Parathyroid adenoma (tissue), 2 donors: ENCODE measurements around the gene POLD1.

ENCODE experiments used
- H2AFZ ChIP-seq: fragments of 300-600 bp; sonication (generic); one replicate; pipeline ENCODE4 v1.7.0; 2017; ENCODE audit warnings: antibody characterized with exemption, mild to moderate bottlenecking
- H3K27ac ChIP-seq: fragments of 300-600 bp; sonication (generic); one replicate; pipeline ENCODE4 v1.7.0; 2017
- H3K27me3 ChIP-seq: fragments of 300-600 bp; sonication (generic); one replicate; pipeline ENCODE4 v1.7.0; 2017; ENCODE audit warnings: low read length; ENCODE audit not compliant: control insufficient read depth, insufficient read depth
- H3K36me3 ChIP-seq: fragments of 300-600 bp; sonication (generic); one replicate; pipeline ENCODE4 v1.7.0; 2017; ENCODE audit warnings: low read length; ENCODE audit not compliant: control insufficient read depth, insufficient read depth
- H3K4me1 ChIP-seq: fragments of 300-600 bp; sonication (generic); one replicate; pipeline ENCODE4 v1.7.0; 2017; ENCODE audit warnings: control low read depth
- H3K4me2 ChIP-seq: fragments of 300-600 bp; sonication (generic); one replicate; pipeline ENCODE4 v1.7.0; 2017; ENCODE audit warnings: low read length
- H3K4me3 ChIP-seq: fragments of 300-600 bp; sonication (generic); one replicate; pipeline ENCODE4 v1.7.0; 2017; ENCODE audit warnings: low read depth, low read length
- H3K79me2 ChIP-seq: fragments of 300-600 bp; sonication (generic); one replicate; pipeline ENCODE4 v1.7.0; 2017; ENCODE audit warnings: control low read depth
- H3K9ac ChIP-seq: fragments of 300-600 bp; sonication (generic); one replicate; pipeline ENCODE4 v1.7.0; 2017; ENCODE audit warnings: mild to moderate bottlenecking
- H3K9me3 ChIP-seq: fragments of 300-600 bp; sonication (generic); one replicate; pipeline ENCODE4 v1.7.0; 2017; ENCODE audit warnings: low read length; ENCODE audit not compliant: control insufficient read depth
- CTCF ChIP-seq: fragments of 300-600 bp; sonication (generic); IDR thresholded peaks from one replicate; pipeline ENCODE4 v1.7.0; 2017; ENCODE audit warnings: antibody characterized with exemption, mild to moderate bottlenecking
- donor health status: primary hyperparathyroidism.

The POLD1 gene

GRCh38 chr19:50459638-50460037, 75.5 kb downstream of the POLD1 start:
- TF ChIP-seq CTCF = no peak
- Histone ChIP-seq H3K9ac (no peak overlapping the region), H3K27me3 (no peaks in the 10 kb centered on the region)

GRCh38 chr19:50460161-50460765, 76.1 kb downstream of the POLD1 start:
- H3K9ac ChIP-seq = no peak overlapping the region
- no peak overlapping the region for H3K27ac ChIP-seq
- no peaks in the 10 kb centered on the region for H3K27me3 ChIP-seq
- no peaks in the 10 kb centered on the region for H3K4me1 ChIP-seq
- H3K4me3 ChIP-seq = no peak overlapping the region
- H3K36me3 ChIP-seq = no peaks in the 10 kb centered on the region
- H3K4me2 ChIP-seq = no peak overlapping the region
- H3K9me3 ChIP-seq = no peaks in the 10 kb centered on the region
- H3K79me2 ChIP-seq = no peaks in the 10 kb centered on the region
- no peak for TF ChIP-seq CTCF
- H2AFZ ChIP-seq = no peak overlapping the region

More at GRCh38 chr19:50459638-50460037, 75.5 kb downstream of the POLD1 start:
- H3K79me2 ChIP-seq = no peaks in the 10 kb centered on the region
- no peak overlapping the region for H2AFZ ChIP-seq
- no peak overlapping the region for H3K4me3 ChIP-seq
- no peak overlapping the region for H3K4me2 ChIP-seq
- no peaks in the 10 kb centered on the region for H3K9me3 ChIP-seq
- H3K27ac ChIP-seq = no peak overlapping the region
- no peaks in the 10 kb centered on the region for H3K36me3 ChIP-seq
- no peaks in the 10 kb centered on the region for H3K4me1 ChIP-seq

- Histone ChIP-seq H3K36me3 (no peaks in the 10 kb centered on the region), H3K4me3 (no peak overlapping the region), H3K27ac (no peak overlapping the region), H3K4me2 (no peak overlapping the region), H3K9me3 (no peaks in the 10 kb centered on the region), H3K79me2 (no peaks in the 10 kb centered on the region), H2AFZ (peak overlapping the region; percentile 59), H3K4me1 (no peaks in the 10 kb centered on the region), H3K9ac (no peak overlapping the region), H3K27me3 (no peaks in the 10 kb centered on the region)
- peak; percentile 90 for TF ChIP-seq CTCF
These were observed 77.1 kb downstream of the POLD1 start for GRCh38 chr19:50461066-50461875.

GRCh38 chr19:50462970-50463369, 78.8 kb downstream of the POLD1 start:
- Histone ChIP-seq H3K27me3 (no peaks in the 10 kb centered on the region), H2AFZ (no peak overlapping the region), H3K4me1 (no peaks in the 10 kb centered on the region), H3K9ac (no peak overlapping the region), H3K9me3 (no peaks in the 10 kb centered on the region), H3K4me3 (no peak overlapping the region), H3K4me2 (no peak overlapping the region), H3K79me2 (no peaks in the 10 kb centered on the region), H3K27ac (no peak overlapping the region), H3K36me3 (no peaks in the 10 kb centered on the region)
- no peak for TF ChIP-seq CTCF
